Stimulated activated naive CD8-positive, alpha-beta T cell treated with anti-CD3 and anti-CD28 coated beads, Interleukin-15, Interleukin-2, amounts not matched to agents 100 U/mL and 50 U/mL, for 24 hours (primary cell): ENCODE measurements around the gene CACNA1F.
"Not testable (repeated sequence)": the region's sequence is repeated elsewhere in the genome, so short reads cannot be mapped to it uniquely, and the experiment has no call there.

Source experiments
- ATAC-seq: fragments of 150-1000 bp; cut with Tn5 transposase; one replicate; pipeline ENCODE4 v1.10.0; 2021
- DNase-seq: peaks from one replicate; pipeline ENCODE4 v3.0.0; 2021

The CACNA1F gene

DNA sequence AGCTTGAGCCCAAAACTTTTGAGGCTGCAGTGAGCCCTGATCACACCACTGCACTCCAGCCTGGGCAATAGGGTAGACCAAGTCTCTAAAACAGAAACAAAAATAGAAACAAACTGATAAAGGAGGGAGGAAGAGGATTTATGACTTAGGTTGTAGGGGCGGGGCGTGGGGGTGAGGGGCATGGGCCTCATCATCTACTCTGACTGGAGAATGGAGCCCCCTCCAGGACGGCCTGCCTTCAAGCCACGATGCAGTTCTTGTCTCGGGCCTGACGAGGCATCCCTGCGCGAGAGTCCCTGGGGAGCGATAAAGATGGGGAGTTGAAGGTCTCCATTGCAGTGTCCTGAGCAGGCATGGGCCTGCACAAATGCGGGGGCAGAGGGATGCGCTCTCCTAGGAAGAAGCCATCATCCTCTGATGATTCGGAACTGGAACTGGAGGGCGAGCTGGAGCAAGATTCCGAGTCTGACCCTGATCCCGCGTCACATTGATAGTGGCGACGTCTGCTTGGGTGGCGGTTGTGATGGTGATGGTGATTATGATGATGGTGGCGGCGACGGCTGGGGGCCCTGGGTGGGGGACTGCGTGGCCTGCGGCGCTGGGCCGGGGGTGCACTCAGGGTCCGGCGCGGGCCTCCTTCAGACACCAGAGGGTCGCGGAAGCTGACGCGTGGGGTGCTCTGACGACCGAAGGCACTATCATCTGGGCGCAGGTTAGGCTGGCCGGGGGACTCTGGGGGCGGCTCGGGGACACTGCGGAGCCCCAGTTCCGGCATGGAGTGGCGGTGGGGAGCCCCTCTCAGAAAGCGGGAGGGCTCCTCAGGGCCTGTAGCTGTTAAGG is 57.5 kb downstream of the CACNA1F start:
- no peak for ATAC-seq
- no peak for DNase-seq

DNA sequence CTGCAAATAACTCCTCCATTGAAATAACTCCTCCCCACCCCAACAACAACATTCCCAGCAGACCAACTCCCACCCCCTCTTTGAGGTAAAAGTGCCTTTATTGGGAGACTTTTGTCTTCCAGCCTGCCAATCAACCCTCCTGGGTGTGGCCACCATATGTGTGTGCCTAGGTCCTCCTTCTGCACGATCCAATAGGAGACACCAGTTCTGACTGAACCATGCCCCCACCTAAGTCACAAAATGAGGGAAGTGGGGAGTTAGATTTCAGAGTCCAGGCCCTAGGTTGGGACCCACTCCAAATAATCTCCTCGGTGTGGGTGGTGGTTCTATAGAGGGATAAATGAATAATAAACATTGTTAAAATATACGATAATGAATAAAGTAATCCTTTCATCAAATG is 58.4 kb downstream of the CACNA1F start:
- DNase-seq, result no peak
- ATAC-seq, result no peak

GRCh38 chrX:49173544-49173943 is 59.6 kb downstream of the CACNA1F start:
- DNase-seq, ATAC-seq: not testable (repeated sequence)

DNA sequence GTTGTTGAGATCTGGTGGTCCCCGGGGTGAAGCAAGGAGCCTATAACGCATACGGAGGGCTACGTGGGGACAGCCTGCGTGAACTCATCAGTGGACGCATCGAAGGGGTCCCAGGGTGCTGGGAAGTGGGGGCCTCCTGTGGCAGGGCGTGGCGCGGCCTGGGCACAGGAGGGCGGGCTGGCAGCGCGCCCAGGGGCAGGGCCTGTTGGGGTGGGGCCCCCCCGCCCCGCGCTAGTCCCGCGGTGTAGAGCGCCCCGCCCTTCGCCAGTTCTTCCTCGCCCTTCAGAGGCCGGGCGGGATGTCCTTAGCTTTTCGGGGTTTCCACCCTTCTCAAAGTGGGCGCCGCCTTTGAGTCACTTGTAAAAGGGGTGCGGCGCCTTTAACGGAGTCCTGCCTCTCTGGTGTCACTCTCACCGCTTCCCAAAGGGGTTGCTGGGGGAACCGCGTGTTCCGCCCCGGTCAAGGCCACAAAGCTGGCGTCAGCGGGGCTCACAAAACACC is 60.8 kb downstream of the CACNA1F start:
- DNase-seq, result peak; percentile 80
- peak; percentile 82 for ATAC-seq

GRCh38 chrX:49171752-49172279 is 61.3 kb downstream of the CACNA1F start, which contains the start of gene PLP2:
PLP2 (plus strand) TSS chrX:49171898; CDS start chrX:49172001, 103 bp downstream.
- DNase-seq, result peak; percentile 82
- peak; percentile 67 for ATAC-seq

GRCh38 chrX:49167740-49168108 is 65.4 kb downstream of the CACNA1F start:
- DNase-seq, result no peak
- ATAC-seq, result no peak

DNA sequence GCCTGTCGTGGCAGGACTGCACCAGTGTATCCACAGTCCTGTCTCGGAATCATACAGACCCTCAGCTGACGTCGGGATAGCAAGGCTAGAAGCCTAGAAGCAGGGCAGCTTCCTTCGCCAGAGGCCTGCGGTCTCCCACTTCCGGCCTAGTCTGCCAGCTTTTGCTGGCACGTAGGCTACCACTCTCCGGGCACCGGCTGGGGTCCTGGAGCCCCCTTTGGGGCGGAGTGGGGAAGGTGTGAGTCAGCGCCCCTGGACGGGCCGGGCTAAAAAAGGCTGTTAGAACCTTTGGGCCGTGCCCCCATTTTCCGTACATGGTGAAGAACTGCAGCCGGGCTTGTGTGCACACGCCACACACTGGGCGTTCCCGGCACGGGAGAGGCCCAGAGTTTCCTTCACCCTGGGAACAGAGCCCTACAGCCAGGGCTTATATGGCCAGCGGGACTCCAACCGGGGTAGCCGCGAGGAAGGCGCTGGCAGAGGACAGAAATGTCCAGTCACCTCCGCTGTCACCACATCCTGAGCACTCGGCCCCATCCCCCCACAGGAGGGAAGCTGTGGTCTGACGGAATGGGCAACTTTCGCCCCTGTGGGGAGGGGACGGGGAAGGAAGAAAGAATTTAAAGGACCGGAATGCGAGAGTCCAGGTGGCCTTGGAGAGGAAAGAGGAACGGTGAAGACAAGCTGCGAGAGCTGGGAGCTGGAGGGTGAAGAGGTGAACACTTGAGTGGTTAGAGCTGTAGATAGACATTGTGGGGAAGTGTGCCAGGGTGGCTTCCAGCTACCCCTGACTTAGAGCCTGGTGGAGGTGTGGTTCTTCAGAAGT is 66.0 kb downstream of the CACNA1F start:
- ATAC-seq (peak; percentile 59), DNase-seq (peak; percentile 78)

GRCh38 chrX:49165901-49166881 is 66.9 kb downstream of the CACNA1F start:
- DNase-seq (peak; percentile 78), ATAC-seq (peak; percentile 55)

DNA sequence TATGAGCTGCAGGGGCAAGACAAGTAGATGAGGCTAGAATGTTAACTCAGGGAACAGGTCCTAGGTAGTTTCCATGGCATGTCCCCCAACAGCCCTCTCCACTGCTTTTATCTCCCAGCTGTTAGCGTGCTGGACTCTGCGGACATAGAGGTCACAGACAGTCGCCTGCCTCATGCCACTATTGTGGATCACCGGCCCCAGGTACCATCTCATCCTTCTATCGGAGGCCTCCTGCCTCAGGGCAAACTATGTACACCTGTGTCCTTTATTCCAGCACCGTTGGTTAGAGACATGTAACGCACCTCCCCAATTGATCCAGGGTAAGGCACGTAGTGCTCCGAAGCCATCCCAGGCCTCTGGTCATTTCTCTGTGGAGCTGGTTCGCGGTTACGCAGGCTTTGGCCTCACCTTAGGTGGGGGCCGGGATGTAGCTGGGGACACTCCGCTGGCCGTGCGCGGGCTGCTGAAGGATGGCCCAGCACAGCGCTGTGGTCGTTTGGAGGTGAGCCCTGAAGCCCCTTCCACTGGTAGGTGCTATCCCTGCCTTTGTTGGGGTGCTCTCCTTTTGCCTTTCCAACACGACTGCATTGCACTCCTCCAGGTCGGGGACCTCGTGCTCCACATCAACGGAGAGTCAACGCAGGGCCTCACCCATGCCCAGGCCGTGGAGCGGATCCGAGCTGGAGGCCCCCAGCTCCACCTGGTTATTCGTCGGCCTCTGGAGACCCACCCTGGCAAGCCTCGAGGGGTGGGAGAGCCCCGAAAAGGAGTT is 68.4 kb downstream of the CACNA1F start:
- ATAC-seq, result no peak

GRCh38 chrX:49163555-49164419 is 69.4 kb downstream of the CACNA1F start:
- peak; percentile 83 for DNase-seq

More for the DNA sequence above, 68.4 kb downstream of the CACNA1F start:
- no peak for DNase-seq

DNA sequence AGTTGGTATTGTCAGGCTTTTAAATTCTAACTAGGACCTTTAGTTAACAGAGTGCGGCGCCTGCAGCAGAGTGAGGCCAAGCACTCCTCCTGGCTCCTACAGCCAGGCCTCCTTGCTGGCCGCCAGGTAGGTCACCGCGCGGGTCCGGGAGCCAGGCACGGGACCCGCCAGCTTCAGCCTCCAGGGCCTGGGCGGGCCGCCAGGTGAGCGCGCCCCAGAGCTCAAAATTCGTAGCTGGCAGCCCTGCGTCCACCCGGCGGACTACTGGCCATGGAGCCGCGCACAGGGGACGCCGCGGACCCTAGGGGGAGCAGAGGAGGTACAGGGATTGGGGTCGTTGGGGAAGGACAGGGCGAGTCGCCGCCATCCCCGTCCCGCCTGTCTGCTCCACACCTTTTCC is 70.5 kb downstream of the CACNA1F start, which contains the start of gene MAGIX:
Gene MAGIX, plus strand, starts transcription at position 139 of the 400 bp plus-strand sequence. Its CDS starts 132 bp downstream, at position 271.
- ATAC-seq (no peak), DNase-seq (no peak)

More at GRCh38 chrX:49163555-49164419, 69.4 kb downstream of the CACNA1F start:
- peak; percentile 60 for ATAC-seq

DNA sequence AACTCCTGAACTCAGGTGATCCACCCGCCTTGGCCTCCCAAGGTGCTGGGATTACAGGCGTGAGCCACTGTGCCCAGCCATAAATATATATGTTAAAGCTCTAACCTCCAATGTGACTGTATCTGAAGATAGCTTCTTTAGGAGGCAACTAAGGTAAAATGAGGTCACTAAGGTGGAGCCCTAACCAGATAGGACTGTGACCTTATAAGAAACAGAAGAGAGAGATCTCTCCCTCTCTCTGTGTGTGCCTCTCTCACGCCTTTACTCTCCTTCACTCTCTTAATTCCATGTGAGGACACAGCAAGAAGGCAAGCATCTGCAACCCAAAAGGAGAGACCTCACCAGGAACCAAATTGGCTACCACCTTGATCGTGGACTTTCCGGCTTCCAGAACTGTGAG is 71.5 kb downstream of the CACNA1F start:
- ATAC-seq, result no peak
- DNase-seq, result no peak

- ATAC-seq, result no peak
Measured at GRCh38 chrX:49160908-49161307, 72.2 kb downstream of the CACNA1F start.

GRCh38 chrX:49157194-49157593 is 75.9 kb downstream of the CACNA1F start:
- ATAC-seq (no peak), DNase-seq (no peak)

More at GRCh38 chrX:49160908-49161307, 72.2 kb downstream of the CACNA1F start:
- DNase-seq, result no peak

DNA sequence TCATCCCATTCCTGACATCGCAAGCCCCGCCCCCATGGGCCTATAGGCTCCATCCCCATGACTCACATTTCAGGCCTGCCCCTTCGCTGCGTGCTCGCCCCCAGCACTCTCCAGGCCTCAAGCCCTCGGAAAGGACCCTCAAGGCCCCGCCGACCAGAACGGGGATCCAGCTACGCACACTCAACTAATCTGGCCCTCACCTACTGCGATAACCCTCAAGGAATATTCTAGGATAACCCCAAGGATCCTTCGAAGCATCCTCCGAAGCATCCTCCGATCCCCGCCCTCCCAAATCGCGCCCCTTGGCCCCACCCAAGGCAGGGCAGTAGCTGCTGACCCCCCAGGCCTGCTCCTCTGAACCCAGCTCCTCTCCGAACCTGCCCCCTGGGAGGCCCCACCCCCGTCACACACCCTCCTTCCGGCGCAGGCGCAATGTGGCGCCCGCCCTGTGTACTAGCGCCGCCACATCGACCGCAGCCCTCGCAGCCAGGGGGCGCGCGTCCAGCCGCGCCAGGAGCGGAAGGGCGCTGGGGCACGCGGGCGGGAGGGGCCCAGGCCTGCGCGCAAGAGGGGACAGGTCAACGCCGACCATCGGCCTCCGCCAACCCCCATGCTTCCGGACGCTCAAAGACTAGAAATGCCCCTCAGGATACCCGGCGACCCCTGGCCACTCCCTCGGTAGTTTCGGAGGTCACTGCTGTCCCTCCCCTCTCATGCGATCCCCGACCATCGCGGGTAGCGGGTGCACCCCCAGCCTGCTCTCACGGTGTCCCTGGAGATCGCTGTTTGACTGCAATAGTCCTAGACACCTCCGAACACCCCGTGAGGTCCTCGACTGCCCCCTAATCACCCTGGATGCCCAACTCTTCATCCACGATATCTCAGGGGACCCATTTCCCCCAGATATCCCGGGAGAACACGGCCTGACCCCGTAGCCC is 77.0 kb downstream of the CACNA1F start:
- DNase-seq (peak; percentile 88), ATAC-seq (peak; percentile 91)

GRCh38 chrX:49155243-49155899 is 77.8 kb downstream of the CACNA1F start:
- ATAC-seq (peak; percentile 38), DNase-seq (peak; percentile 45)
